ENCODE data around the gene RAB37. TPM values are rescaled to one million over a fixed set of nuclear protein-coding genes. Genes with fewer than 3 reads are reported as not detected.

Gene RAB37
- total RNA-seq, 1 donor from 2014 or later = 0.69 TPM

DNA sequence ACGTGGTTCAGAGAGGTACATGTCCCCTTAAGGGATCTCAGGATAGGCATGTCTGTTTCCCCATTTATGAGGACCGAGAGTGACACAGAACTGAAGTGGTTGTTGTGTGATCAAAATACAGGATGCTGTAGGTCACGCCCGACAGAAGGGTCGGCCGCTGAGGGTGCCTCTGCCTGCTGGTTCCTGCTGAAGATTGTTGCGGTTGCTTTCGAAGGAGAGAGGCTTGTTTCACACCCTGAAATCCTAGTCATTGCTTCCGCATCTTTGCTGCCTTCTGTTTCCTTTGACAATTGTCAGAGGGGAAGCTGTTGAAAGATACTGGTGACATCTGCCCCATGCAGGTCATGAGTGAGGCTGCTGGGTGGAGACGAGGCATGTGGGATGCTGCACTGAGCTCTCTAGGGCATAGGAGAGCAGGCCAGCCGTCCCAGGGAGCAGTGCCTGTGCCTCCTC, 42.9 kb downstream of the RAB37 start:
- DNase-seq = no peak

DNA sequence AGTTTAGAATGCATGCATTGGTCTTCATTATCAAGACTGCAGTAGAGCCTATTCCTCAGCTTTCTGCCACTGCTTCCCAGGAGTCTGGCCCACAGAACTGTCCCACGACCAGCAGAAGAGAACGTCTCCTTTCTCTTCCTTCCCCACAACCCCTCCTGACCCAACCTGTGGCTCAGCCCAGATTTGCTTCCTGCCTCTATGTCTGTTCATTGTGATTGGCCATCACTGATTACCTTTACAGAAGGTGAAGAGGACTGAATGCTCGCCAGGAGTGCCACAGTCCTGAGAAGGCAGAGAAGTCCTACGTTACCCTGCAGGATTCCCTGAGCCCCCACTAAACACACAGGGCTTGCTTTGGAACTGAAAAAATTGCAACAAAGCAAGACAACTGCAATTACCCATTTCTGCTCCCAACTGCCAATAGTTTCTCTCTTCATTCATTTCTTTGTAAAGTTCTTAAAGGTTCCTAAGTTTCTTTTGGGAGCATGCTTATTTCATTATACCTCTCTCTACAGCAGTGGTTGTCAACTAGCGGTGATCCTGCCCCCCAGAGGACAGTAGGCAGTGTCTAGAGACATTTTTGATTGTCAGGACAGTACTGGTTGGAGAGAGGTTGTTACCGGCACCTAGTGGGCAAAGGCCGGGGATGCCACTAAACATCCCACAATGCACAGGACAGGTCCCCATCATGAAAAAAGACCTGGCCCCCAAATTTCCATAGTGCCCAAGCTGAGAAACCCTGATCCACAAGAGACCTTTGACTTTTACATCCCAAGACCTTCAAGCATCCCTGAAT, 43.6 kb downstream of the RAB37 start:
- DNase-seq = no peak

DNA sequence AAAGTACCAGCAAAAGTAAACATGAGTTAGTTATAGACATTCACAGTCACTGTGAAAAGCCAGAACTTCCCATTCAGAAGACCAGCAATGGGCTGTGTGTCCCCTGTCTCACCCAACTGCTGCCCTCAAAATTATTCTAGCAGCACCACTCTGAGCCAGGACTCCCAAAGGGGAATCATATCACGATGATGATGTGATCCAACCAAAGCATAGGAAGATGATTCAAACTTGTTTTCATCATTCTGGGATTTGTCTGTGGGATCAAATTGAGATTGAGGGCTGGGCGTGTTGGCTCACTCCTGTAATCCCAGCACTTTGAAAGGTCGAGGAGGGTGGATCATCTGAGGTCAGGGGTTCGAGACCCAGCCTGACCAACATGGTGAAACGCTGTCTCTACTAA, 45.5 kb downstream of the RAB37 start:
- no peak for DNase-seq

DNA sequence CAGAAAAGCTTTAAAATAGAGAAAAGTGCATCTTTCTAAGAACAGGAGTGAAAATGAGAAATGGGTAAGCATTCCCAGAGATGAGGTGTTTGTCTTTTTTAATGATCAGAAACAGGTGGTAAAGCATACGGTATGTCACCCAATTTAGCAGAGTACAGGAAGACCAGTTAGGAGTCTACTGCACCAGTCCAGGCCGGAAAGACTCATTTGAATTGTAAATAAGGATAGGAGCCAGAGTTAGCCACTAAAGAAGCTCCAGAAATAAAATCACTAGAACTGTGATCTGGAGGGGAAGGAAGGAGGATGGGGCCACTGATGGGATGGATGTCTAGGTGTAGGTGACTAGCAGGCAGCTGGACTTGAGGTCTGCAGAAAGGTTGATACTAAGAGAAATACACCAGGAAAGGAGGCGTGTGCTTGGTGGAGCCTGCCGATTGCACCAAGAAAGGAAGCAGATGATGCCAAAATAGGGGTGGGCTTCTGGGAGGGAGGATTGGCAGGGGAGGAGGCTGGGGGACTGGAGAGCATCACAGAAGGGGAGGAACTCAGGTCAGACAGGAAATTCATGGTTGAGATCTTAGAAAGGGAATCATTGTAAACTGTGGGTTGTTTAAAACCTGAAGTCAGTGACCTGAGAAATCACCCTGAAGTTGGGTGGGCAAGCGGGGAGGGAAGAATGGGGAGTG, 47.2 kb downstream of the RAB37 start:
- DNase-seq = no peak

DNA sequence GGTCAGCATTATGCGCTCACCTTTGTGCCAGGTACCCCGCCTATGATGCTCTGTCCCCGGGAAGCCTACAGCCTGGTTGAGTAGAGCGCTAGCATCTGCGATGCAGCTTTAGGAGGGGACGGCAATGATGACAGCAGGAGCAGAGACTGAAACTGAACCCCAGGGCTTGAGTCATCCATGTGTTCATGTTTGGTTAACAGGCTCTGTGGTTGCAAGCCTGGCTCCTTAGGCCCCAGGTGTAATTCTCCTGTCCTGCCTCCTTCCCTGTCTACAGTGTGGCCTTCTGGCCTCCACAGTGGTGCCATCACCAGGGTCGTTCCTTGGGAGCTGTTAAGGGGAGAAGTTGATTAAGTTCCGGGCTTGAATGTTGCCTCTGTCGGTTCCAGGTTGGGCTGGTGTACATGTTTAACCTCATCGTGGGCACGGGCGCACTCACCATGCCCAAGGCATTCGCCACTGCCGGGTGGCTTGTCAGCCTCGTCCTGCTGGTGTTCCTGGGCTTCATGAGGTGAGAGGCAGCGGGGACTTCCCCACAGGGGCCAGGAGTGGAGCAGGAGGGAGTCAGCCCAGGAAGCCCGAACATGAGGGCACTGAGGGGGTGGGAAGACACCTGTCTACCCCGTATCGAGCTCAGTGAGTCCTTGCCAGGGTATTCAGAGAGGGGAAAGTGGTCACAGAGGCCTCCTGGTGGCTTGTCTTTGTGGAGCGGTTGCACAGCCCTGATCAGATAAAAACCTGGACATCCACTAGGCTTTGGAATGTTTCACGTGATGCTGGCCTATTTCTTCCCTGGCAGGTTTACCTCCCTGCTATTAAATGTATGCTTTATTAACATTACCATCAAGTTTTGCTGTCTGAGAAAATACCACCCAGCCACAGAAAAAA, 48.3 kb downstream of the RAB37 start:
- no peak for DNase-seq

DNA sequence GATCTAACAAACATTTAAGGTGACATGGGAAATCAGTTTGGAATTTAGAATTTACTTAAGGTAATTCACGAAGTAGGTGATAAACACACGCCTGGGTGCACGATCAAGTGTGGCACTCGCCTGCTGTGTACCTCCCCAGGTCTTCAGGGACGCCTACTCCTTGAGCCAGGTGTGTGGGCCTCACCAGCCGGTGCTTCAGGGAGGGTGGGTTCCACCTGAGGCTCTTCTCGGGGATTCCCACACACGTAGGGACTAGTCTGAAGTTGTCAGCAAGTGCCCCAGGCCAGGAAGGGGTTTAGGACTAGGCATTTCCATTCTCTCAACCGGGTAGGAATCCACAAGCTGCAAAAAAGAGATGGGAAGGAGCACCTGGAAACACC, 48.9 kb downstream of the RAB37 start:
- no peak for DNase-seq

DNA sequence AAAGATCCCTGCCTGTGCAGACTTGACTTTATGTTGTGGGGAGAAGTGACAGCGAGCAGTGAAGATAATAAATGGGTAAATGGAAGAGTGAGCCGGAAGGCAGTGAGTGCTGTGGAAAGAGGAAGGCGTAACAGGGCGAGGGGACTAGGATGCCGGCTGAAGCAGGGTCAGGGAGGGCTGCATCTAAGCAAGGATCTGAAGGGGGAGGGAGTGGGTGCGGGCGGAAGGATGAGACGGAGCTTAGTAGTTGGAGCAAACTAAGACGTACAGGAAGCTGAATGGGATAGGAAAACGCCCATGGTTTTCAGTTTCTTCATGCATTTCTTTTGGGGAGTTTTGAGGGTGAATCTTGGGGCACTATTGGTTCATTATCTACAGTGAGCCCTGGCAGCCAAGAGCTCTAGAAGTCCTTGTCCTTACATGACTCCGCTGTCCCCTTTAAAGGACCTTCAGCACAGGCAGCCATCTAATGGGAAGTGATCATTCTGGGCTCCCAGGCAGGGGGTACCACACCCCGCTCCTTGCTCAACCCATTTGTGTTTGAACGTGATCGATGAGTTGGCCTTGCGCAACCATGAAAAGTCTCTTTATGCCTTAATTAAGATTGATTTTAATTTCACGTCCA, 49.5 kb downstream of the RAB37 start:
- no peak for DNase-seq

DNA sequence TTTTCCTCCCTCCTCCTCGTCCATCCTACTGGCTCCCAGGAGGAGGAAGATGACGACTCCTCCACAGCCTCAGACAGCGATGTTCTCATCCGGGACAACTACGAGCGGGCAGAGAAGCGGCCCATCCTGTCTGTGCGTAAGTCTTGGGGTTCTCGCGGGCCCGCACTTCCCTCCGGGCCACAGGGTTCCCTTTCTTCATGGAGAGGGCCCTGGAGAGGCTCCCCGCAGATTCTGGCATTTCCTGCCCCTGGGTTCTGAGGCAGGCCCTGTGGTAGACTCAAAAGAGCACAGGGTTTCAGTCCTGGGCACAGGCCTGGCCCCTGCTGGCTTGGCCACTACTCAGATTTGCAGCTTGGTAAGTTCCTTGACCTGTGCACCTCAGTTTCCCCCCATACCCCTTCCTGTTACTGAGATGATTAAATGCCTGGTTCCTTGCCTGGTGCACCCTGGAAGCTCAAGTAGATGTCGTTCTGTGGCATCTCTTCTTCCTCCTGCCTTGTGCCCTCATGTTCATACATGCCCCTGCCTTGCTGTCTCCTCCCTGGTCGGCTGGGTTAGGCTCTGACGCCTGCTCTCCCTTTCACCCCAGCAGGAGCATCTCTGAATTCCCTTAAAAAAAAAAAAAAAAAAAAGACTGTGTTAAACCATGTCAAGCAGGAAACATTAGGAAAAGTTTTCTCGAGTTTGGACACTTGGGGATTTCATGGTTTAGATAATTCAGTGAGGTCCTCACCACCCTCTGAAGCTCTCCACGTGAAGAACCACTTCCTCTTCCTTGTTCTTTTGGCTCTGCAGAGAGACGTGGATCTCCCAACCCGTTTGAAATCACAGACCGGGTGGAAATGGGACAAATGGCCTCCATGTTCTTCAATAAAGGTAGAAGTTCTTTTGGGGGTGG, 53.4 kb downstream of the RAB37 start:
- DNase-seq = no peak

DNA sequence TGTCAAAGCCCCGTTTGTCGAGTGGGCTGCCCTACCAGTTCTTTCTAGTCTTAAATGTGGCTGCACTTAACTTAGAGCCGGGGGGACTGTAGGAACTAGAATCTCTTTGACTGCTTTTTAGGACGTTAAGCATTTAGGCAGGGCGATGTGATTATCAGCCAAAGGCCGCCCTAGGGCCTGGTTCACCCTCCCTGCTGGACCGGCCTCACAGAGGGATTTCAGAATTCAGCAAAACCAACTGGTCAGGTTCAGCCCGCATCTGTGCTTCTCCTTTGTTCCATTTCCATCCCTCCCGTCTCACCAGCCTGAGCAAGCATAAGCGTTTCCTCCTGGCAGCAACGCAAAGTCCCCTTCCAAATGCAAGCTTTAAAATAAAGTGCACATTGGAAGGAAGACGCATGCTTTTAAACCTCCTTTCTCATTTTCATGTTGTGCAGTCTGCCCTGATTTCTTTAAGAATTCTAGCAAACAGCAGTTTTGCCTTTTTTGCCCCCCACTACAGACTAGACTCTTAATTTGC, 55.6 kb downstream of the RAB37 start:
- DNase-seq = no peak

DNA sequence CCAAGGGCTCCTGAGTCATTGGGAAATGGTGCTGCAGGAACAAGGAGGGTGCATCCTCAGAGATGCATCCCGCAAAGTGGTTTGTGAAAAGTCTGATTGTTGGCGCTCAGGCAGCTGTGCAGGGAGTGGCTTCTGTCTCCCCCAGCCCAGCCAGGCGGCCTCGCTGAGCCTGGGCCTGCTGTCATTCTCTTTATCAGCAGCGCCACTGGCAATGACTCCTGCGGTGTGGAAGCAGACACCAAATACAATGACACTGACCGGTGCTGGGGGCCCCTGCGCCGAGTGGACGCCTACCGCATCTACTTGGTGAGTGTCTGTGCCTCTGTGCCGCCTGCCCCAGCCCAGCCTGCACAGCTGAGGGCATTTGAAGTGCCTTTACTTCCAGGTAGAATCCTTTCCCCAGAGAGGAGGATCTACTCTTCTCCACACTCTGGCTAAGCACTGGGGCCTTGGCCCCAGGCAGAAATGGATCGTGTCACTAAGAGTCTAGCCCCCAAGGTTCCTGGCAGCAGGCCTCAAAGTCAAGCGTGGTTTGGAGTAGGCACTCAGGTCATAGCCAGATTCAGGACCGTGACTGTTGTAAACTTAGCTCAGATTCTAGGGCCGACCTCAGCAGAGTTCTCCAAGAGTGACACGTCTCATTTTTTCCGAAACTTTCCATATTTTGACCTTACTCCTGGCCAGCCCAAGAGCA, 58.4 kb downstream of the RAB37 start:
- DNase-seq = no peak

DNA sequence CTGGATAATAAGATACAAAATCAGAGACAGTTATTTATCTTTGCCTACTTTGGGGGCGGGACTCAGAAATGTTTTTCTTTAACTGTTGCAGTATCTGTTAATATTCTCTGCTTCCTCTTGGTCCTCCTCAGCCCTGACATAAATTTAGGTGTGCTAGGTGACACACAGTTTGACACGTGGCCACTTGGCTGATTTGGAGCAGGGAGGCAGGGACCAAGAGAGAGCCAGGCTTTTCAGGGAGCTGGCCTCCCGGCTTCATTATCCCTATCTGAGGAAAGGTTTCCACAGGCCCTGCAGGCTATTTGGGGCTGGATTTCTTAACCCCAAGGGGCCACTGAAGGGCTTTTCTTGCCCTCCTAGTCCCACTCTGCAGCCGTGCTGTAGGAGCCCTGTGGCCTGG, 59.2 kb downstream of the RAB37 start:
- no peak for DNase-seq

DNA sequence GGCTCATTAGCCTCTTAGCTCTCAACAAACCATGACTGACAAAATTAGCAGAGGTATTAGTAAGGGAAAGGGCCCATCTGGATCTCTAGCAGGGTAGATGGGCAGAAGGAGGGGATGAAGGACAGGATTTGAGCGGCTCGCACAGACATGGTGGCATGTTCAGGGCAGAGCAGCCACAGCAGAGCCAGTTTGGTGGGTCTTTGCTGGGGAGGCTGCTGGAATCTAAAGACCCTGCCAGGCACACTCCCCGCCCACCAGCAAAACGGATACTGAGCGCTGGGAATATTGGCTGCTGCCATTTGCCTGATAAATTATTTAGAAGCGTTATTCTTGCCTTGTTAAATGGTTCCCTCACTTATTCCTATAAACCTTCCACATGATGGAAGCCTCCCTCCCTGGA, 59.8 kb downstream of the RAB37 start:
- no peak for DNase-seq

Other genes starting within 250 kb of the RAB37 start
- 0.59 TPM for gene CD300LB, start 205.8 kb upstream of the RAB37 start, total RNA-seq
- gene CD300C, start 191.1 kb upstream of the RAB37 start, total RNA-seq = 0.39 TPM
- gene CD300H, start 169.7 kb upstream of the RAB37 start, total RNA-seq = 0.79 TPM
- gene CD300LD, start 145.0 kb upstream of the RAB37 start, total RNA-seq = 0.20 TPM
- gene CD300E, start 113.5 kb upstream of the RAB37 start, total RNA-seq = 1.2 TPM
- gene CD300LF, start 24.3 kb upstream of the RAB37 start, total RNA-seq = 0.49 TPM
- gene NHERF1, start 11.4 kb downstream of the RAB37 start, total RNA-seq = 7.5 TPM
- gene NAT9, start 39.1 kb downstream of the RAB37 start, total RNA-seq = 26.2 TPM
- 0.69 TPM for gene GRIN2C, start 122.6 kb downstream of the RAB37 start, total RNA-seq
- gene FDXR, start 135.7 kb downstream of the RAB37 start, total RNA-seq = 5.6 TPM
- gene FADS6, start 156.4 kb downstream of the RAB37 start, total RNA-seq = 2.6 TPM
- gene USH1G, start 186.0 kb downstream of the RAB37 start, total RNA-seq = 1.1 TPM
- gene OTOP2, start 187.0 kb downstream of the RAB37 start, total RNA-seq = not detected
- not detected for gene OTOP3, start 198.6 kb downstream of the RAB37 start, total RNA-seq
- gene HID1, start 235.5 kb downstream of the RAB37 start, total RNA-seq = 4.0 TPM

Measured in skin of body (tissue), 2 donors.